H1 (cell line): ENCODE results near the gene GBE1. TPM values are rescaled to one million over a fixed set of nuclear protein-coding genes. Genes with fewer than 3 reads are reported as not detected.

ENCODE experiments used
- CTCF ChIA-PET: fragments of 300-600 bp; sonication (Branson Sonifier 250); formaldehyde crosslinking; loops from one replicate; lab custom pipeline; 2021; ENCODE audit not compliant: partially characterized antibody; lab: Charles Lee
- POLR2A ChIA-PET: fragments of 300-600 bp; sonication (Branson Sonifier 250); formaldehyde crosslinking; loops from one replicate; lab custom pipeline; 2021; ENCODE audit warnings: inconsistent platforms; ENCODE audit not compliant: partially characterized antibody; lab: Charles Lee
- DNase-seq, 2 experiments: peaks; one replicate each; pipeline versions ENCODE4 v3.0.0 to v3.0.0-alpha.2; 2010 to 2022; ENCODE audit warnings: low spot score in 2 of 2, low read depth in 1 of 2, mixed read lengths in 1 of 2
- FAIRE-seq: peaks from 2 replicates; lab custom pipeline; 2011; peaks lifted over from hg19 to GRCh38; lab: Jason Lieb, UNC
- H2AFZ ChIP-seq: 2 replicates; pipeline ENCODE4 v1.8.1; 2012; ENCODE audit warnings: low read length, inconsistent platforms
- H2AK5ac ChIP-seq: 2 replicates; pipeline ENCODE4 v1.6.1; 2013; ENCODE audit warnings: low read depth, low read length
- H2BK120ac ChIP-seq: replicated peaks from 2 replicates; pipeline ENCODE3; 2013; ENCODE audit warnings: low read depth, low read length, inconsistent platforms
- H2BK12ac ChIP-seq: 2 replicates; pipeline ENCODE4 v1.6.1; 2013; ENCODE audit warnings: low read depth, low read length
- H2BK15ac ChIP-seq: 2 replicates; pipeline ENCODE4 v1.6.1; 2013; ENCODE audit warnings: low read length
- H2BK20ac ChIP-seq: 2 replicates; pipeline ENCODE4 v1.6.1; 2013; ENCODE audit warnings: low read length
- H2BK5ac ChIP-seq: 2 replicates; pipeline ENCODE4 v1.6.1; 2013; ENCODE audit warnings: low read depth, low read length
- H3K14ac ChIP-seq: 2 replicates; pipeline ENCODE4 v1.6.1; 2013; ENCODE audit warnings: inconsistent platforms; ENCODE audit not compliant: insufficient read length
- H3K18ac ChIP-seq: 2 replicates; pipeline ENCODE4 v1.6.1; 2013; ENCODE audit warnings: low read length; ENCODE audit errors: extremely low read depth
- H3K23ac ChIP-seq: 2 replicates; pipeline ENCODE4 v1.6.1; 2013; ENCODE audit warnings: inconsistent platforms; ENCODE audit not compliant: insufficient read length
- H3K23me2 ChIP-seq: 2 replicates; pipeline ENCODE4 v1.6.1; 2013; ENCODE audit warnings: low read depth, low read length
- H3K27ac ChIP-seq: 2 replicates; pipeline ENCODE4 v1.6.1; 2011; ENCODE audit warnings: low read depth, low read length, inconsistent platforms
- H3K27me3 ChIP-seq, 4 experiments: replicated peaks in 1 of 4; 1 replicate in 1 of 4; 2 replicates in 3 of 4; pipeline versions ENCODE4 v1.6.1 to v1.8.1; 2011 to 2013; ENCODE audit warnings: low read length in 3 of 4, mild to moderate bottlenecking in 3 of 4, inconsistent platforms in 2 of 4, mixed read lengths in 2 of 4, moderate library complexity in 1 of 4; ENCODE audit not compliant: control insufficient read depth in 3 of 4, insufficient read depth in 3 of 4; ENCODE audit errors: extremely low read depth in 1 of 4
- H3K36me3 ChIP-seq, 4 experiments: 2 replicates each; pipeline versions ENCODE4 v1.6.1 to v1.8.1; 2011 to 2013; ENCODE audit warnings: mild to moderate bottlenecking in 4 of 4, low read length in 3 of 4, moderate library complexity in 2 of 4, control low read depth in 1 of 4, inconsistent platforms in 1 of 4; ENCODE audit not compliant: insufficient read depth in 4 of 4, control insufficient read depth in 2 of 4
- H3K4ac ChIP-seq: replicated peaks from 2 replicates; pipeline ENCODE3; 2013; ENCODE audit warnings: low read length, low read depth, mixed read lengths, inconsistent platforms; ENCODE audit not compliant: insufficient read length
- H3K4me1 ChIP-seq, 4 experiments: replicated peaks in 1 of 4; 1 replicate in 1 of 4; 2 replicates in 3 of 4; pipeline versions ENCODE4 v1.6.1 to v1.8.1; 2011 to 2013; ENCODE audit warnings: low read length in 3 of 4, inconsistent platforms in 2 of 4, mixed read lengths in 1 of 4; ENCODE audit not compliant: insufficient read depth in 4 of 4, control insufficient read depth in 3 of 4
- H3K4me2 ChIP-seq, 2 experiments: 2 replicates each; pipeline versions ENCODE4 v1.6.1 to v1.8.1; 2011 to 2013; ENCODE audit warnings: low read depth in 2 of 2, low read length in 2 of 2, control low read depth in 1 of 2, inconsistent platforms in 1 of 2, mild to moderate bottlenecking in 1 of 2; ENCODE audit not compliant: insufficient read depth in 1 of 2
- H3K4me3 ChIP-seq, 4 experiments: fragments of 200-600, 300-600 bp in 1 of 4; sonication (generic), shearing (Covaris generic), sonication (Bioruptor Twin) in 1 of 4; 2 replicates each; pipeline versions ENCODE4 v1.5.1 to v1.8.1; 2011 to 2016; ENCODE audit warnings: low read length in 4 of 4, low read depth in 3 of 4, control low read depth in 2 of 4, inconsistent platforms in 2 of 4, mild to moderate bottlenecking in 2 of 4, mixed read lengths in 1 of 4, moderate library complexity in 1 of 4; ENCODE audit not compliant: insufficient read depth in 2 of 4; ENCODE audit errors: extremely low read depth in 1 of 4
- H3K56ac ChIP-seq: replicated peaks from 2 replicates; pipeline ENCODE3; 2013; ENCODE audit warnings: low read depth, mild to moderate bottlenecking, mixed read lengths, low read length, inconsistent platforms; ENCODE audit not compliant: insufficient read length
- H3K79me1 ChIP-seq: 2 replicates; pipeline ENCODE4 v1.6.1; 2013; ENCODE audit warnings: low read depth, low read length, control low read depth
- H3K79me2 ChIP-seq, 2 experiments: 2 replicates each; pipeline versions ENCODE4 v1.6.1 to v1.8.1; 2012 to 2013; ENCODE audit warnings: low read length in 2 of 2, mild to moderate bottlenecking in 2 of 2, inconsistent platforms in 1 of 2; ENCODE audit not compliant: insufficient read depth in 2 of 2, control insufficient read depth in 1 of 2
- H3K9ac ChIP-seq, 4 experiments: replicated peaks in 1 of 4; 1 replicate in 1 of 4; 2 replicates in 3 of 4; pipeline versions ENCODE4 v1.6.1 to v1.8.1; 2011 to 2013; ENCODE audit warnings: low read depth in 3 of 4, low read length in 3 of 4, control low read depth in 2 of 4, mild to moderate bottlenecking in 2 of 4, moderate library complexity in 2 of 4, inconsistent platforms in 1 of 4; ENCODE audit errors: extremely low read depth in 1 of 4
- H3K9me3 ChIP-seq, 2 experiments: 2 replicates each; pipeline versions ENCODE4 v1.6.1 to v1.8.1; 2012 to 2013; ENCODE audit warnings: mild to moderate bottlenecking in 2 of 2, moderate library complexity in 2 of 2, control low read depth in 1 of 2, inconsistent platforms in 1 of 2, low read depth in 1 of 2, low read length in 1 of 2, mixed read lengths in 1 of 2; ENCODE audit not compliant: insufficient read depth in 2 of 2
- H4K20me1 ChIP-seq, 2 experiments: replicated peaks in 1 of 2; 2 replicates each; pipeline versions ENCODE3 to v1.8.1; 2011 to 2013; ENCODE audit warnings: inconsistent platforms in 2 of 2, low read length in 2 of 2, mild to moderate bottlenecking in 1 of 2; ENCODE audit not compliant: insufficient read depth in 2 of 2, control insufficient read depth in 1 of 2
- H4K5ac ChIP-seq: 2 replicates; pipeline ENCODE4 v1.6.1; 2013; ENCODE audit warnings: low read length, low read depth, mixed read lengths, inconsistent platforms; ENCODE audit not compliant: insufficient read length
- H4K8ac ChIP-seq: 2 replicates; pipeline ENCODE4 v1.8.0; 2013; ENCODE audit warnings: mild to moderate bottlenecking, moderate library complexity, low read length, inconsistent platforms; ENCODE audit not compliant: insufficient read depth; ENCODE audit errors: extremely low read depth
- H4K91ac ChIP-seq: replicated peaks from 2 replicates; pipeline ENCODE3; 2013; ENCODE audit warnings: low read length, mixed read lengths, inconsistent platforms; ENCODE audit not compliant: insufficient read length
- ATF3 ChIP-seq: IDR thresholded peaks from 2 replicates; pipeline ENCODE4 v1.6.1; 2011; ENCODE audit warnings: low read depth, mild to moderate bottlenecking, low read length; ENCODE audit not compliant: insufficient read depth
- BRCA1 ChIP-seq: IDR thresholded peaks from 2 replicates; pipeline ENCODE4 v1.6.1; 2012; ENCODE audit warnings: low read depth, low read length, improper control_type of control experiment
- HDAC2 ChIP-seq, 2 experiments: fragments of 300-600 bp in 1 of 2; sonication (generic) in 1 of 2; IDR thresholded peaks; 2 replicates each; pipeline ENCODE4 v1.6.1; 2011 to 2012; ENCODE audit warnings: low read depth in 2 of 2, low read length in 2 of 2, mild to moderate bottlenecking in 2 of 2, moderate library complexity in 2 of 2, borderline replicate concordance in 1 of 2, inconsistent platforms in 1 of 2
- MAX ChIP-seq: IDR thresholded peaks from 2 replicates; pipeline ENCODE4 v1.6.1; 2012; ENCODE audit warnings: inconsistent platforms
- NRF1 ChIP-seq: IDR thresholded peaks from 2 replicates; pipeline ENCODE4 v1.6.1; 2011; ENCODE audit warnings: mild to moderate bottlenecking, low read depth, low read length, improper control_type of control experiment
- RFX5 ChIP-seq: IDR thresholded peaks from 2 replicates; pipeline ENCODE4 v1.6.1; 2011; ENCODE audit warnings: low read depth, low read length, improper control_type of control experiment, borderline replicate concordance
- SIX5 ChIP-seq: IDR thresholded peaks from 2 replicates; pipeline ENCODE4 v1.6.1; 2011; ENCODE audit warnings: mild to moderate bottlenecking, low read depth, low read length
- SUZ12 ChIP-seq: fragments of 200-600 bp; sonication (generic); IDR thresholded peaks from 2 replicates; pipeline ENCODE4 v1.6.1; 2012; ENCODE audit warnings: mild to moderate bottlenecking, inconsistent platforms, low read length, moderate library complexity, mixed read lengths
- TBP ChIP-seq: IDR thresholded peaks from 2 replicates; pipeline ENCODE4 v1.6.1; 2011; ENCODE audit warnings: low read depth, low read length, improper control_type of control experiment
- TCF12 ChIP-seq: IDR thresholded peaks from 2 replicates; pipeline ENCODE4 v1.6.1; 2011; ENCODE audit warnings: low read depth, mild to moderate bottlenecking, low read length
- WGBS, 2 experiments: shearing (Covaris generic) in 1 of 2; methylation state at CpG; one replicate each; pipeline versions ENCODE4 v1.1.6 to v1.1.7; 2013 to 2015; ENCODE audit warnings: low lambda C conversion rate in 2 of 2, mixed read lengths in 2 of 2, inconsistent platforms in 1 of 2, low coverage in 1 of 2, missing lambda C conversion rate in 1 of 2; ENCODE audit not compliant: insufficient replicate concordance in 2 of 2, insufficient coverage in 1 of 2, insufficient read length in 1 of 2; ENCODE audit errors: extremely low coverage in 1 of 2, missing lambda C conversion rate in 1 of 2; 5-methylcytosine and 5-hydroxymethylcytosine counted together
- polyA plus RNA-seq, 7 experiments: library from polyadenylated mRNA; depleted of rRNA in 3 of 7; stranded (reverse) in 5 of 7; unstranded in 2 of 7; fragments of >200 nt in 5 of 7; fragments of 200-250 nt in 2 of 7; gene quantifications; 1 replicate in 5 of 7; 2 replicates in 1 of 7; 4 replicates in 1 of 7; pipeline versions ENCODE4 v1.2.1 to v1.2.3, GENCODE V29; 2011 to 2013; ENCODE audit warnings: missing spikeins in 2 of 7, mixed read lengths in 2 of 7
- total RNA-seq: library from RNA; stranded (reverse); fragmentation: NEBNext Ultra II Directional; extraction: Animal tissue kit (Norgen Biotek cat#: 25700); gene quantifications from 2 replicates; pipeline ENCODE4 v1.2.1, GENCODE V29; 2021

Gene GBE1
- total and polyA plus RNA-seq, 2 of the 8 experiments (the other 6 are each of a cell fraction or from before 2014, with no cell fraction given): 3.3 to 7.3 TPM

- no peaks in the 10 kb centered on the region for H3K9me3 ChIP-seq
- no peaks in the 10 kb centered on the region for H4K20me1 ChIP-seq
- CTCF ChIA-PET: interaction anchor here (1.6 kb wide), 1 partner anchor 226 kb away, joined by 3 read pairs; no protein-coding TSS in a partner anchor
- no peak overlapping the region for H3K56ac ChIP-seq
- no peaks in the 10 kb centered on the region for H3K79me2 ChIP-seq
- DNase-seq: no peak
- H4K5ac ChIP-seq: no peak overlapping the region
- H2BK120ac ChIP-seq: no peak overlapping the region
- no peak overlapping the region for H2BK5ac ChIP-seq
- H3K36me3 ChIP-seq: no peaks in the 10 kb centered on the region
- H3K18ac ChIP-seq: no peak overlapping the region
- TF ChIP-seq SIX5: no peak
- TF ChIP-seq HDAC2 (IDR thresholded peaks at IDR 0.05; ENCODE audit: borderline replicate concordance in 1 of 2, low read depth in 2 of 2, low read length in 2 of 2): no peak
- TF ChIP-seq ATF3: no peak
- TF ChIP-seq TCF12: no peak
- no peak for TF ChIP-seq SUZ12
- no peak for TF ChIP-seq NRF1
- no peak for TF ChIP-seq TBP
- no peak for TF ChIP-seq BRCA1
- no peak for TF ChIP-seq MAX
- TF ChIP-seq RFX5: no peak
- 95% methylated on average over 3 of the region's 3 CpGs; no CpG with 5 or more reads in 1 of the 2 experiments for WGBS, 2 experiments
- no peak overlapping the region for H4K8ac ChIP-seq
- H2BK15ac ChIP-seq: no peak overlapping the region
- no peak overlapping the region for H2BK12ac ChIP-seq
- no peaks in the 10 kb centered on the region for H3K23me2 ChIP-seq
- H3K23ac ChIP-seq: no peak overlapping the region
- H3K4me1 ChIP-seq: no peaks in the 10 kb centered on the region
- no peak overlapping the region for H2AK5ac ChIP-seq
- no peak overlapping the region for H3K27ac ChIP-seq
- H3K4me2 ChIP-seq: no peak overlapping the region
- POLR2A ChIA-PET: no interaction called here
- no peak overlapping the region for H2BK20ac ChIP-seq
- no peak overlapping the region for H3K9ac ChIP-seq
- H3K14ac ChIP-seq: no peak overlapping the region
- H4K91ac ChIP-seq: no peak overlapping the region
- H3K27me3 ChIP-seq: no peaks in the 10 kb centered on the region
- FAIRE-seq: no peak
- H2AFZ ChIP-seq: no peak overlapping the region
- H3K79me1 ChIP-seq: no peaks in the 10 kb centered on the region
- no peak overlapping the region for H3K4ac ChIP-seq
- H3K4me3 ChIP-seq: no peak overlapping the region
These were observed 44.5 kb downstream of the GBE1 start for GRCh38 chr3:81716870-81717509.
